Fibroblast of the conjunctiva (primary cell): ENCODE results near the gene PSME2.

ENCODE experiments used
- DNase-seq: peaks from one replicate; pipeline ENCODE4 v3.0.0-alpha.2; 2010; ENCODE audit warnings: low read depth

Gene PSME2

GRCh38 chr14:24135834-24136683, 10.4 kb downstream of the PSME2 start, which contains the start of gene PSME1:
Gene PSME1 (plus strand): TSS chr14:24136194. CDS start chr14:24136263, 69 bp downstream.
- peak; percentile 75 for DNase-seq

DNA sequence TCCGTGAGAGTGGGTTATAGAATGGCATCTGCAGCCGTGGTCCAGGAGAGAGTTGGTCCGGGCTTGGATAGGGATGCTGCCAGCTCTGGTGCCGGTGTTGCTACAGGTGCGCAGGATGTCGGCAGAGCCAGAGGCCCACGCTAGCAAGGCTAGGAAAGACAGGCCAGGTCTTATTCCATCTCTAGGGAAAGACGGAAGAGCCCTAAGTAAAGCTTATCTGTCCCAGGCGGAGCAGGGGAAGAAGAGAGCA, 10.9 kb downstream of the PSME2 start:
- DNase-seq, result no peak

DNA sequence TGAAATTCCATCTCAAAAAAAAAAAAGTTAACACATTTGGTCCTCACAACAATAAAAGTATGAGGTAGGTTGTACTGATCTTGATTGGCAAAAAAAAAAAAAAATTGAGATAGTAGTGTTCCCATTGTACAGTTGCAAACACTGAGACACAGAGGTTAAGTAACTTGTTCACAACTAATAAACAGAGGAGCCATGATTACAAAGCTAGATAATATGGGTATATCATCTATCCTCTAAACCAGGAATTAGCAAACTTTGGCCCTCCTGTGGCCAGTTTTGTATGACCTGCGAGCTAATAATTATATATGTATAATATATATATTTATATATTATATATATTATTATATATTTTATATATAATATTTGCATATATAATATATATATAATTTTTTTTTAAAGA, 12.7 kb downstream of the PSME2 start:
- DNase-seq, result no peak

DNA sequence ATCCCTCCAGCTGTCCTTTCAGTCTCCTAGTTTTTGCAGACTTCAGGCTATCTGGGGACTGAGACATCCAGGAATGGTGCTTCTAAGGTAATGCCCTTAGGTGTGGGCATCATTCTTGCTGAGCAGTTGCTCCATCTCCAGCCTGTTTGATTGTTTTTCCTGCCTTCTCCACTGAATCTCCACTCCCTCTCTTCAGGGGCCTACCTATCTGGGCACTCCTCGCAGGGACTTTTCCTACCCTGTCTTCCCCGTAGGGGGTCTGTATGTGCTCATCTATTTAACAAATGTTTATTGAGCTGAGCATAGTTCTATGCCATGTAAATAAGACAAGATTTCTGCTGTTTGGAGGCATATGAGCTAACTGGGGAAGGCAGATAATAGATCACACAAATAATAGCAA, 13.4 kb downstream of the PSME2 start:
- DNase-seq, result no peak

GRCh38 chr14:24132061-24132685, 14.2 kb downstream of the PSME2 start:
- DNase-seq, result no peak

GRCh38 chr14:24131549-24131966, 14.9 kb downstream of the PSME2 start:
- no peak for DNase-seq

DNA sequence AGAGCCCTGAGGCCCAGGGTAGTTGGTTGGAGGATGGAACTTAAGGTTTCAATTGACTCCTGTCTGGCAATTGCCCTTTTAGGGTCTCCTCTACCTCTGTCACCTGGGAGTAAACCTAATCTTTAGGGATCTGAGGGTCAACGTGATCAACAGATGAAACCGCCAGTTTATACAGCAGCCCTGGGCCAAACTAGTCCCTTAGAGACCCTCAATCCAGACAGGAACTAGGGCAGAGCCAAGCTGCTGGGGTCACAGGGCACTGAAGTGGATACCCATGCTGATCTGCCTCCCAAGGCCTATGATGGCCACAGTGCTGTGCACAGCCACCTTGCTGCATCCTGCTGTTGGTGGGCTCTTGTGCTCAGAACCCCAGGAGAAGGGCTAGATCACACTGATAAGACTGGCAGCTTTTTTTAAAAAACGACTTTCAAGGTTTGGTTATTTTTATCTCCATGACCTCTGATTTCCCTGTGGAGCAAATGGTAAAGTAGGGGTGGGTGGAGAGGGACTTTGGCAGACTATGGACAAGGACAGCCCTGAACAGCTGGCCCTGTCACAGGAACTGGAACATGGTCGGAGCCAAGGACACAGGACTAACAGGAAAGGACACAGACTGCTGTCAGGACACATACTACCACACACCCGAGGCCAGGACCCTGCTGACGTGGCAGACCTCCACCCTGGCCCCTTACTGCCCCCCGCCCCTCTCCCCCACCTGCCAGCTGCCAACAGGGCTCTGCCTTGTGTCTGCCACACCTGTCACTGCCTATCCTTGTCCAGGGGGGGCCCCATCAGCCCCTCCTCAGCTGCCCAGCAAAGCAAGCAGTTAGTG, 15.5 kb downstream of the PSME2 start:
- DNase-seq, result no peak

GRCh38 chr14:24130380-24130716, 16.1 kb downstream of the PSME2 start, which contains the start of gene FITM1:
Gene FITM1 (plus strand): TSS chr14:24130659. CDS start chr14:24131564, 905 bp downstream.
- no peak for DNase-seq

- DNase-seq, result no peak
Observed at GRCh38 chr14:24129410-24129998, 16.9 kb downstream of the PSME2 start.

DNA sequence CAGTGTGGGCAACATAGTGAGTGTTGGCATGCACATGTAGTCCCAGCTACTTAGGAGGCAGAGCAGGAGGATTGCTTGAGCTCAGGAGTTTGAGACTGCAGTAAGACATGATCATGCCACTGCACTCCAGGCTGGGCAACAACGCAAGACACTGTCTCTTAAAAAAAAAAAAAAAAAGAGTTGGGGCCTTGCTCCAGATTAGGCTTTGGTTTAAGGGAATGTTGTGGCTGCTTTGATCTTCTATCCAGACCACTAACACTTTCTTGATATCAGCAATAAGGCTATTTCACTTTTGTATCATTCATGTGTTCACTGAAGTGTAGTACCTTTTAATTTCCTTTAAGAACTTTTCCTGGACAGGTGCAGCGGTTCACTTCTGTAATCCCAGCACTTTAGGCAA, 18.7 kb downstream of the PSME2 start:
- DNase-seq, result no peak

DNA sequence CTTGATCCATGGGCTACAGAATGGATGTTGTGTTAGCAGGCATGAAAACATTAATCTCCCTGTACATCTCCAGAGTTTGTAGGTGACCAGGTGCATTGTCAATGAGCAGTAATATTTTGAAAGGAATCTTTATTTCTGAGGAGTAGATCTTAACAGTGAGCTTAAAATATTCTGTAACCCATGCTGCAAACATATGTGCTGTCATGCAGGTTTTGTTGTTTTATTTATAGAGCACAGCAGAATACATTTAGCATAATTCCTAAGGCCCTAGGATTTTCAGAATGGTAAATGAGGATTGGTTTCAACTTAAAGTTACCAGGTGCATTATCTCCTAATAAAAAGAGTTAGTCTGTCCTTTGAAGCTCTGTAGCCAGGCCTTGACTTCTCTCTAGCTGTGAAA, 19.5 kb downstream of the PSME2 start:
- no peak for DNase-seq

- DNase-seq, result no peak
Observed at GRCh38 chr14:24123424-24124417, 22.7 kb downstream of the PSME2 start.

- DNase-seq, result no peak
Observed at GRCh38 chr14:24122898-24123297, 23.5 kb downstream of the PSME2 start.

DNA sequence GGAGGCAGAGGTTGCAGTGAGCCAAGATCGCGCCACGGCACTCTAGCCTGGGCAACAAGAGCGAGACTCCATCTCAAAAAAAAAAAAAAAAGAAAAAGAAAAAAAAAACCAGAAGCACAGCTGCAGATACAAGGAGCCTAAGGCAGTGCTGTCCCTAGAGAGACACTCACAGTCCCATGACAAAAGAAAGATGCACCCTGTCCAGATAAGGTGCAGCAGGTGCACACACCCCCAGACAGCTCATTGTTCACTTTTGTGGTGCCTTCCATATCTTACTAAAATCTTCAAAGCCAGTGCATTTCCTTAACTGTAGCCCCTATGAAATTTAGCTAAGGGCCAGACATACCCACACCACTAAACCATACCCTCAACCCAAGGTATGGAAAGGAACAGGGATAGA, 24.0 kb downstream of the PSME2 start:
- no peak for DNase-seq

GRCh38 chr14:24121210-24121609, 25.2 kb downstream of the PSME2 start:
- no peak for DNase-seq

GRCh38 chr14:24119691-24120090, 26.7 kb downstream of the PSME2 start:
- no peak for DNase-seq

DNA sequence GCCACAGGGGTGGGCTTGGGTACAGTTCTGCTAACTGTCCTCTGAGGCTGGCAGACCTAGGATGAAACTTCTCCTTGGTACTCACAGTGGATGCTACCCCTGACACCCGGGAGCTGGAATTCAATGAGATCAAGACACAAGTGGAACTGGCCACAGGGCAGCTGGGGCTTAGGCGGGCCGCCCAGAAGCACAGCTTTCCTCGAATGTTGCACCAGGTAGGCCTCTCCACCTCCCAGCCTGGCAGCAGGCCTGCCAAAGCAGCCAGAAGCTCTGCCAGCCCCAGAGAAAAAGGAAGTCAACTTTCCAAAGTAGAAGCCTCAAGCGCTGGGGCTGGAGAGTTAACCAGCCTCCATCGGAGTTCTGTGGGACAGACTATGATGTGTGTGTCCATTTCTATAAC, 29.2 kb downstream of the PSME2 start:
- no peak for DNase-seq

DNA sequence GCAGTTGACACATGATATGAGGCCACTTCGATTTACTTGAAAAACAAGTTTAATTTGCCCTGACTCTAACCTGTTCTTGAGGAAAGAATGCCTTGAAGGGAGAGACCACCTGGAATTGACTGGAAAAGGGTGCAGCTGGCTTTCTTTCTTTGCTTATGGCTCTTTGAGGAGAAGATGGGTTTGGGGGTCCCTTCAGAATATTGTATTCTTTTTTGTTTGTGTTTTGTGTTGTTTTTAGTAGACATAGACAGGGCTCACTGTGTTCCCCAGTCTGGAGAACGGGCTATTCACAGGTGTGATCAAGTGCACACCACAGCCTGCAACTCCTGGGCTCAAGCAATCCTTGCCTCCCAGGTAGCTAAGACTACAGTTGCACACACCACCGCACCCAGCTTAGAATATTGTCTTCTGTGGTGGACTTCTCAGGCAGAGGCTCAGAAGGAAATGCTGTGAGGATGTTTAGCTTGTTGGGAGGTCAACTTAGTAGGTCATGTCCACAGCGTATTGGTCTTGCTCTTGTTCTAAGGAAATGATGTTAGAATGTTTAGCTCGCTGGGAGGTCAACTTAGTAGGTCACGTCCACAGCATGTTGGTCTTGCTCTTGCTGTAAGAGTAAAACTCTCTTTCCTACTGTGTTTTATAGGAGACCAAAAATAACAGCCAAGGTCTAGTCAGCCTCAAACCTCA, 30.1 kb downstream of the PSME2 start:
- no peak for DNase-seq

DNA sequence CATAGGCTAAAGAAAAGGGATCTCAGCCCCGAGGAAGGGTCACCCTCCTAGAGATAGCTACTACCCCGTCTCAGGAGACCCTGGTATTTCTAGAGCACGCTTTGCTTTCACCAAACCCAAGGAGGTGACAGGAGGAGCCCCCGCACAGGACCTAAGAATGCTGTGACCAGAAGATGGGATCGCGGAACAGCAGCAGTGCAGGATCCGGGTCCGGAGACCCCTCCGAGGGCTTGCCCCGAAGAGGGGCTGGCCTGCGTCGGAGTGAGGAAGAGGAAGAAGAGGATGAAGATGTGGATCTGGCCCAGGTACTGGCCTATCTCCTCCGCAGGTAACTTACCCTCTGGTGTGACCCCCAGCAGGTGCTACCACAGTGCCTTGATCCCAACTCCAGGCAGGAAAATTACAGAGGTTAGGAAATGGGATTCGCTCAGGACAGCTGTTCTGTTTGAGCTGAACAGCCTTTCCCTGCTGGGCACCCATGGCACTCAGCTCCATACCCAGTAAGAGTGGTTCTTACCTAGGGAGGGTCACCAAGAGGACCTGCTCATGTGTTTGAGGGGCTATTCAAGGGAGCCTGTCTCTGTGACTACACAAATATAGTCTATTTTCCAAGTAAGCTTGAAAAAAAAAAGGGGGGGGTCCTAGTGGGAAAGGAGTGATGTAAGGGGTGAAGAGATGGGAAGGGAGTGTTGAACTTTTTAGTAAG, 30.8 kb downstream of the PSME2 start:
- DNase-seq, result no peak
